Stimulated activated CD8-positive, alpha-beta memory T cell treated with anti-CD3 and anti-CD28 coated beads, Interleukin-4, amount 100 ng/mL, for 24 hours (primary cell): ENCODE results near the gene MFAP2.

Source experiments
- DNase-seq: peaks from one replicate; pipeline ENCODE4 v3.0.0-alpha.2; 2020; ENCODE audit warnings: low read depth

MFAP2 gene

GRCh38 chr1:16980473-16981268, at the start of gene MFAP2:
TSS of gene MFAP2 (minus strand) at chr1:16980620. CDS start at chr1:16978273, 2,347 bp downstream.
- DNase-seq = no peak

GRCh38 chr1:17030206-17030605, 49.8 kb upstream of the MFAP2 start:
- DNase-seq = no peak

- no peak for DNase-seq
Measured at GRCh38 chr1:17028662-17029188, 48.3 kb upstream of the MFAP2 start.

GRCh38 chr1:17027900-17028299, 47.5 kb upstream of the MFAP2 start:
- no peak for DNase-seq

GRCh38 chr1:17027403-17027802, 47.0 kb upstream of the MFAP2 start:
- no peak for DNase-seq

- DNase-seq = no peak
Measured at GRCh38 chr1:17024721-17025120, 44.3 kb upstream of the MFAP2 start.

- DNase-seq = no peak
Measured at GRCh38 chr1:17023573-17023972, 43.2 kb upstream of the MFAP2 start.

GRCh38 chr1:17023102-17023501, 42.7 kb upstream of the MFAP2 start:
- DNase-seq = no peak

GRCh38 chr1:17021896-17022295, 41.5 kb upstream of the MFAP2 start:
- no peak for DNase-seq

GRCh38 chr1:17020502-17020901, 40.1 kb upstream of the MFAP2 start:
- no peak for DNase-seq

GRCh38 chr1:17018849-17019248, 38.4 kb upstream of the MFAP2 start:
- no peak for DNase-seq

GRCh38 chr1:17017435-17017834, 37.0 kb upstream of the MFAP2 start:
- no peak for DNase-seq

- no peak for DNase-seq
Measured at GRCh38 chr1:17016317-17016661, 35.9 kb upstream of the MFAP2 start.

GRCh38 chr1:17014671-17015567, 34.5 kb upstream of the MFAP2 start:
- no peak for DNase-seq

- no peak for DNase-seq
Measured at GRCh38 chr1:17013491-17014320, 33.3 kb upstream of the MFAP2 start.

- DNase-seq = no peak
Measured at GRCh38 chr1:17012775-17013490, 32.5 kb upstream of the MFAP2 start.

- DNase-seq = peak; percentile 76
Measured at GRCh38 chr1:17011439-17012307, 31.3 kb upstream of the MFAP2 start, which contains the start of gene ATP13A2. TSS of gene ATP13A2 (minus strand) at chr1:17011928. CDS start at chr1:17011738, 190 bp downstream.

GRCh38 chr1:17011092-17011438, 30.6 kb upstream of the MFAP2 start:
- no peak for DNase-seq

- no peak for DNase-seq
Measured at GRCh38 chr1:17009706-17010105, 29.3 kb upstream of the MFAP2 start.

- DNase-seq = no peak
Measured at GRCh38 chr1:17008208-17008855, 27.9 kb upstream of the MFAP2 start.
